HUES48 (cell line): ENCODE measurements around the gene GAMT.

ENCODE experiments used
- H3K27ac ChIP-seq: one replicate; pipeline ENCODE4 v1.7.0; 2013; ENCODE audit warnings: low read depth, low read length, inconsistent platforms
- H3K27me3 ChIP-seq: 2 replicates; pipeline ENCODE4 v1.6.1; 2013; ENCODE audit warnings: mild to moderate bottlenecking, low read length; ENCODE audit not compliant: control insufficient read depth, insufficient read depth
- H3K36me3 ChIP-seq: 2 replicates; pipeline ENCODE4 v1.6.1; 2013; ENCODE audit warnings: low read length; ENCODE audit not compliant: control insufficient read depth, insufficient read depth
- H3K4me1 ChIP-seq: 2 replicates; pipeline ENCODE4 v1.6.1; 2013; ENCODE audit warnings: mild to moderate bottlenecking, low read length; ENCODE audit not compliant: control insufficient read depth, insufficient read depth
- H3K4me3 ChIP-seq: 2 replicates; pipeline ENCODE4 v1.5.1; 2013; ENCODE audit warnings: mild to moderate bottlenecking, low read depth, low read length
- H3K9ac ChIP-seq: 2 replicates; pipeline ENCODE4 v1.6.1; 2013; ENCODE audit warnings: mild to moderate bottlenecking, low read depth, low read length, moderate library complexity
- H3K9me3 ChIP-seq: 2 replicates; pipeline ENCODE4 v1.6.1; 2013; ENCODE audit warnings: low read length; ENCODE audit not compliant: control insufficient read depth, insufficient read depth

GAMT gene

DNA sequence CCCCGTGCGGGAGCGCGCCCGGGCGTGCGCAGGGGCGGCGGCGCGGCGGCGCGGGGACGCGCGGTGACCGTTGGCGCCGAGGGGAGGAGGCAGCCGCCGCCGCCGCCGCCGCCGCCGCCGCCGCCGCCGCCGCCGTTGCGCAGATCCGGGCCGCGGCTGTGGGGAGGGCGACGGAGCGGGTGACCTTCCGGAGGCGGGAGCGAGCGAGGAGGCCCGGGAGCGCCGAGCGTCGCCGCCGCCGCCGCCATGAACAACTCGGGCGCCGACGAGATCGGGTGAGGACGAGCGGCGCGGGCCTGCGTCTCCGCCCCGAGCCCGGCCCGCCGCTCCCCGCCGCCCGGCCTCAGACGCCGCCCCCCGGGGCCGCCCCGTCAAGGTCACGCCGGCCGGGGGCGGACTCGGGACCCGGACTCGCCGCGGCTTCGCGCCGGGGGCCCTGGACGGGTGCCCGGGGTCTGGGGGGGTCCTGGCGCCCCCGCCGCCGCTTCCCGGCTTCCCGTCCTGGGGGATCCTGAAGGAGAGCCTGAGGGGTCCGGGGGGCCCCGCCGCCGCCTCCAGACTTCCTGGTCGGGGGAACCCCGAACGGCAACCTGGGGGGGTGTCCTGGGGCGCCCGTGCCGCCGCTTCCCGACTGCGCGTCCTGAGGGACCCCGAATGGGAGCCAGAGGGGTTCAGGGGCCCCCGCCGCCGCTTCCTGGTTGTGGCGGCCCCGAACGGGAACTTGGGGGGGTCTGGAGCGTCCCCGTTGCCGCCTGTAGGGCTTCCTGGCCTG, 6.4 kb upstream of the GAMT start, which contains the start of gene DAZAP1:
TSS of gene DAZAP1 (plus strand) at position 59 of the 772 bp plus-strand sequence. CDS start at position 247, 188 bp downstream.
- H3K36me3 ChIP-seq, result peaks cover 22% of the 10 kb centered on the region
- peak within 1 kb of the TSS; percentile 82 for H3K9ac ChIP-seq
- no peaks in the 10 kb centered on the region for H3K9me3 ChIP-seq
- H3K27me3 ChIP-seq, result no peaks in the 10 kb centered on the region
- H3K27ac ChIP-seq, result peak within 1 kb of the TSS; percentile 85
- peak within 1 kb of the TSS; percentile 92 for H3K4me3 ChIP-seq
- H3K4me1 ChIP-seq, result peaks cover 10% of the 10 kb centered on the region; the same call in 1 of the 2 replicates

- no peaks in the 10 kb centered on the region for H3K9me3 ChIP-seq
- peak overlapping the region; percentile 79 for H3K4me3 ChIP-seq
- H3K27ac ChIP-seq, result peak overlapping the region; percentile 75
- no peaks in the 10 kb centered on the region for H3K27me3 ChIP-seq
- H3K9ac ChIP-seq, result peak overlapping the region; percentile 55
- peaks cover 16% of the 10 kb centered on the region for H3K36me3 ChIP-seq
- peaks cover 10% of the 10 kb centered on the region; the same call in 1 of the 2 replicates for H3K4me1 ChIP-seq
Observed at GRCh38 chr19:1406774-1407527, 5.6 kb upstream of the GAMT start.

DNA sequence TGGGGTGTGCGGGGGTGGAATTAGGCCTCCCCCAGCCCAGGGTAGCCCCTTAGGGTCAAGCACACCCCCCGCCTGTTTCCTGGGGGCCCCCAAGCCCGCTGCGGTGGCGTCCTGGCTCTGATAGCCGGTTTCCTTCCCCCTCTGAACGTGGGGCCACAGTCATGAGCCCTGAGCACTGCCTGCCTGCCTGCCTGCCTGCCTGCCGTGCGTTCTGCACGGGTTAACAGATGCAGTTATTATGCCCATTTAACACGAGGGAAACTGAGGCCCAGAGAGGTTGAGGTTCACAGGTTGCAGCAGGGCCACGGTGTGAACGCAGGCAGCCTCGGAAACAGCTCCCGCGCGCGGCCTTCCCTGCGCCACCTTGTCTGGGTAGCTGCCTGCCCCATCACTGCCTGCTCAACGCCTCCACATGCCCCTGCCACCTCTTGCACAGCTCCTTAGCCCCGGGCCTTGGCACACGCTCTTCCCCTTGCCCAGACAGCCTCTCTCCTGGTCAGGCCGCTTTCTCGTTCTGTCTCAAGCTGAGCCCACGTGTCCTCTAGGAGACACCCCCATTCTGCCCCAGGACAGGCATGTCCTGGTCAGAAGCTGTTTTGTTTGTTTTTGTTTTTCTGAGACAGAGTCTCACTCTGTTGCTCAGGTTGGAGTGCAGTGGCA, 1.2 kb upstream of the GAMT start:
- Histone ChIP-seq H3K4me3 (no peak overlapping the region), H3K9ac (no peak overlapping the region), H3K27me3 (no peaks in the 10 kb centered on the region), H3K9me3 (no peaks in the 10 kb centered on the region), H3K27ac (no peak overlapping the region), H3K36me3 (no peaks in the 10 kb centered on the region), H3K4me1 (peaks cover 4% of the 10 kb centered on the region; the same call in 1 of the 2 replicates)

DNA sequence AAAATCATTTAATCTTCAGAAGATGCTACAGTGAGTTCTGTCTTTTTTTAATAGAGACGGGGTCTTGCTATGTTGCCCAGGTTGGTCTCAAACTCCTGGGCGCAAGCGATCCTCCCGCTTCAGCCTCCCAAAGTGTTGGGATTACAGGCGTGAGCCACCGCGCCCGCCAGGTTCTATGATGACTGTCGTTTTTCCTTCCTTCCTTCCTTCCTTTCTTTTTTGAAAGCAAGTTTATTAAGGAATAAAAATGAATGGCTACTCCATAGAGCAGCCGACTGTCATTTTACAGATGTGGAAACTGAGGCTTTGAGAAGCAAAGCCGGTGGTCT, 511 bp upstream of the GAMT start:
- no peaks in the 10 kb centered on the region for H3K27me3 ChIP-seq
- H3K36me3 ChIP-seq, result no peaks in the 10 kb centered on the region
- no peak overlapping the region for H3K9ac ChIP-seq
- H3K4me3 ChIP-seq, result peak overlapping the region; percentile 73
- peaks cover 4% of the 10 kb centered on the region; the same call in 1 of the 2 replicates for H3K4me1 ChIP-seq
- H3K9me3 ChIP-seq, result no peaks in the 10 kb centered on the region
- H3K27ac ChIP-seq, result no peak overlapping the region

- H3K27me3 ChIP-seq, result no peaks in the 10 kb centered on the region
- peak overlapping the region; percentile 73 for H3K4me3 ChIP-seq
- no peaks in the 10 kb centered on the region for H3K4me1 ChIP-seq
- H3K36me3 ChIP-seq, result no peaks in the 10 kb centered on the region
- H3K27ac ChIP-seq, result peak overlapping the region; percentile 27
- no peaks in the 10 kb centered on the region for H3K9me3 ChIP-seq
- no peak overlapping the region for H3K9ac ChIP-seq
Observed at GRCh38 chr19:1400281-1401137, 833 bp downstream of the GAMT start.

DNA sequence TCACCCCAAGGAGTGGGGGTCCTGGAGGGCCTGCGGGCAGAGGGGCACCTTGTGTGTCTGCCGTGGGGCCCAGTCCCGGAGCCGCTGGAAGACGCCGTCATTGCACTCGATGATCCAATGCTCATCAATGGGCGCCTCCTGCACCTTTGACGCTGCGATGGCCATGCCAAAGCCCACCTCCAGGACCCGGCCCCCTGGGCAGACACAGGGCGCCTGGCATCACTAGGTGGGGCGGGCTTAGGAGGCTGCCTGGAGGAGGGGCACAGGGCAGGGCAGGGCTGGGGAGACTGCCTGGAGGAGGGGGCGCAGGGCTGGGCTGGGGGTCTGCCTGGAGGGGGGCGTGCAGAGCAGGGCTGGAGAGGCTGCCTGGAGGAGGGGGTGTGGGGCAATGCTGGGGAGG, 1.6 kb downstream of the GAMT start:
- no peaks in the 10 kb centered on the region for H3K36me3 ChIP-seq

DNA sequence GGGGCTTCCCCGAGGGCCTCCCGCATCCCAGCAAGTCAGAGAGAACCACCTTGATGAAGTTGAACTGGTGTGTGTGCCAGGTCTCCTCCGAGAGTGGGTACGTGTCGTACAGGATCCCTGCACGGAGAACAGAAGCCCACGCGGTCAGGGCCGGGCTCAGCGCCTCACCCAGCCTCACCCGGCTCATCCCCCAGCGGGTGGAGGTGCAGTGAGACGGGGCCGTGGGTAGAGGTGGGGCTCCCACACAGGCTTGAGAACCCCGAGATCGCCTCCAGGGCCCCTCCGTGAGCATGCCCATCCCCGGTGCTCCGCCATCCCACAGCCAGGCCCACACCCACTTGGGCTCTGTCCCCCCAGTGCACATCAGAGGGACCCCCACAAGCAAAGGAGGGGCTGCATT, 2.3 kb downstream of the GAMT start:
- H3K27ac ChIP-seq, result no peak overlapping the region
- no peaks in the 10 kb centered on the region for H3K36me3 ChIP-seq
- H3K27me3 ChIP-seq, result no peaks in the 10 kb centered on the region
- H3K9me3 ChIP-seq, result no peaks in the 10 kb centered on the region
- no peak overlapping the region for H3K4me3 ChIP-seq
- H3K9ac ChIP-seq, result no peak overlapping the region
- no peaks in the 10 kb centered on the region for H3K4me1 ChIP-seq

More for the DNA sequence above, 1.6 kb downstream of the GAMT start:
- Histone ChIP-seq H3K27ac (no peak overlapping the region), H3K9ac (no peak overlapping the region), H3K4me3 (no peak overlapping the region), H3K9me3 (no peaks in the 10 kb centered on the region), H3K27me3 (no peaks in the 10 kb centered on the region), H3K4me1 (no peaks in the 10 kb centered on the region)

GRCh38 chr19:1397838-1398237, 3.5 kb downstream of the GAMT start:
- Histone ChIP-seq H3K4me1 (no peaks in the 10 kb centered on the region), H3K9me3 (no peaks in the 10 kb centered on the region), H3K36me3 (0 out of 2 replicates have a peak, but pooled peaks cover under 1% of the 10 kb centered on the region), H3K27me3 (no peaks in the 10 kb centered on the region), H3K27ac (no peak overlapping the region), H3K9ac (no peak overlapping the region), H3K4me3 (no peak overlapping the region)

- Histone ChIP-seq H3K4me1 (no peaks in the 10 kb centered on the region), H3K9ac (no peak overlapping the region), H3K36me3 (peaks cover 6% of the 10 kb centered on the region; the same call in 1 of the 2 replicates), H3K9me3 (no peaks in the 10 kb centered on the region), H3K27me3 (no peaks in the 10 kb centered on the region), H3K27ac (no peak overlapping the region), H3K4me3 (no peak overlapping the region)
Observed at GRCh38 chr19:1396768-1397679, 4.3 kb downstream of the GAMT start.
